Measurements from ENCODE around the gene GPR146.

DNA sequence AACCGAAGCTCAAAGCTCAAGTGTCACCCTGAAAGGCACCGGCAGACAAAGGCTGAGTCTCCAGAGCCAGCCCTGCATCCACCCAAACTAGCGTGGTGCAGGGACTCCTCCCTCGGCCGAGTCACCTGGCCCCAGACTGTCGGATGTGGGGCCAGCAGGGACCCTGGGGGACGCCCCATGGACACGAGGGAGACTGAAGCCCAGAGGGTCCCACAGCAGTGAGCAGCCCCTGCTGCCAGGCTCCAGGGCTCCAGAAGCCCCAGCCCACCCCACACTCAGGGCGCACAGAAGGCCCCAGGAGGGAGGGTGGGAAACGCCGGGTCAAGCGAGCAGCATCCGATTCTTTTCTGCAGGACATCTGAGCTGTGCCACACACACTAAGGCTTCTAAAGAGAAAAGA lies 20.2 kb downstream of the GPR146 start:
- no peak for TF ChIP-seq EZH2 (IDR thresholded peaks at IDR 0.05; ENCODE audit: insufficient read depth, poor library complexity, severe bottlenecking)
- TF ChIP-seq EZH2phosphoT487 (IDR thresholded peaks at IDR 0.05; ENCODE audit: insufficient read depth, low read depth), result no peak

Measured in GM23248 (cell line).